MCF 10A (cell line): ENCODE results near the gene KLF13. TPM values are rescaled to one million over a fixed set of nuclear protein-coding genes. Genes with fewer than 3 reads are reported as not detected.

Source experiments
- BruUV-seq: library from RNA; stranded (reverse); fragments of 400-500 nt; replicated peaks from 2 replicates; lab custom pipeline; 2021; lab: Mats Ljungman, UMichigan
- CTCF ChIA-PET: fragments of 300-600 bp; sonication (Branson Sonifier 250); formaldehyde crosslinking; extraction: SDS; loops from one replicate; lab custom pipeline; 2021; ENCODE audit warnings: antibody characterized with exemption, inconsistent platforms; lab: Yijun Ruan, JAX
- POLR2A ChIA-PET: fragments of 300-600, 350-650 bp; sonication (Branson Sonifier 250); formaldehyde crosslinking; extraction: SDS; loops from one replicate; lab custom pipeline; 2020; ENCODE audit warnings: antibody characterized with exemption, inconsistent platforms; lab: Yijun Ruan, JAX
- DNase-seq: peaks from one replicate; pipeline ENCODE4 v3.0.0-alpha.2; 2018; ENCODE audit not compliant: unreplicated experiment
- H3K27ac Mint-ChIP-seq: one replicate; pipeline ENCODE4 v1.8.0; 2022; ENCODE audit warnings: mild to moderate bottlenecking, low read depth, mixed read lengths; ENCODE audit not compliant: unreplicated experiment
- H3K27me3 Mint-ChIP-seq: one replicate; pipeline ENCODE4 v1.8.0; 2022; ENCODE audit warnings: mixed read lengths; ENCODE audit not compliant: insufficient read depth, unreplicated experiment
- H3K36me3 Mint-ChIP-seq: one replicate; pipeline ENCODE4 v1.8.0; 2022; ENCODE audit warnings: mild to moderate bottlenecking, moderate library complexity, mixed read lengths; ENCODE audit not compliant: insufficient read depth, unreplicated experiment
- H3K4me1 Mint-ChIP-seq: one replicate; pipeline ENCODE4 v1.8.0; 2022; ENCODE audit warnings: mixed read lengths; ENCODE audit not compliant: insufficient read depth, unreplicated experiment
- H3K4me3 Mint-ChIP-seq: one replicate; pipeline ENCODE4 v1.8.0; 2022; ENCODE audit warnings: mild to moderate bottlenecking, moderate library complexity, mixed read lengths; ENCODE audit not compliant: unreplicated experiment
- H3K9me3 Mint-ChIP-seq: one replicate; pipeline ENCODE4 v1.8.0; 2022; ENCODE audit warnings: mixed read lengths; ENCODE audit not compliant: unreplicated experiment
- intact Hi-C: fragments of 100-400 bp; cut with micrococcal nuclease; formaldehyde crosslinking; loops from 2 replicates; pipeline ENCODE4 v1.14.1; 2022
- total RNA-seq: library from RNA; stranded (reverse); gene quantifications from 2 replicates; pipeline ENCODE4 v1.2.3, GENCODE V29; 2022
- TF ChIP-seq, protein P1 (sequence below): fragments of 200-600 bp; IDR thresholded peaks from one replicate; pipeline ENCODE4 v1.8.0; 2022; ENCODE audit warnings: antibody characterized with exemption, mild to moderate bottlenecking; ENCODE audit not compliant: unreplicated experiment

The KLF13 gene
- total RNA-seq, 1 experiment from 2014 or later = 83.1 TPM

GRCh38 chr15:31383139-31383538 is 56.5 kb downstream of the KLF13 start:
- CTCF ChIA-PET = interaction anchor here (1.4 kb wide), 2 partner anchors 17 to 105 kb away, joined by 7 to 8 read pairs; no protein-coding TSS in a partner anchor
- TF ChIP-seq, protein P1, sequence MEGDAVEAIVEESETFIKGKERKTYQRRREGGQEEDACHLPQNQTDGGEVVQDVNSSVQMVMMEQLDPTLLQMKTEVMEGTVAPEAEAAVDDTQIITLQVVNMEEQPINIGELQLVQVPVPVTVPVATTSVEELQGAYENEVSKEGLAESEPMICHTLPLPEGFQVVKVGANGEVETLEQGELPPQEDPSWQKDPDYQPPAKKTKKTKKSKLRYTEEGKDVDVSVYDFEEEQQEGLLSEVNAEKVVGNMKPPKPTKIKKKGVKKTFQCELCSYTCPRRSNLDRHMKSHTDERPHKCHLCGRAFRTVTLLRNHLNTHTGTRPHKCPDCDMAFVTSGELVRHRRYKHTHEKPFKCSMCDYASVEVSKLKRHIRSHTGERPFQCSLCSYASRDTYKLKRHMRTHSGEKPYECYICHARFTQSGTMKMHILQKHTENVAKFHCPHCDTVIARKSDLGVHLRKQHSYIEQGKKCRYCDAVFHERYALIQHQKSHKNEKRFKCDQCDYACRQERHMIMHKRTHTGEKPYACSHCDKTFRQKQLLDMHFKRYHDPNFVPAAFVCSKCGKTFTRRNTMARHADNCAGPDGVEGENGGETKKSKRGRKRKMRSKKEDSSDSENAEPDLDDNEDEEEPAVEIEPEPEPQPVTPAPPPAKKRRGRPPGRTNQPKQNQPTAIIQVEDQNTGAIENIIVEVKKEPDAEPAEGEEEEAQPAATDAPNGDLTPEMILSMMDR = no peak
- H3K36me3 Mint-ChIP-seq = peaks cover 51% of the 10 kb centered on the region
- intact Hi-C loops = no loop called here
- H3K27ac Mint-ChIP-seq = peak overlapping the region; percentile 35
- no TSS peak for BruUV-seq
- H3K9me3 Mint-ChIP-seq = no peaks in the 10 kb centered on the region
- no peak overlapping the region for H3K4me3 Mint-ChIP-seq
- H3K4me1 Mint-ChIP-seq = peaks cover 14% of the 10 kb centered on the region
- DNase-seq = no peak
- POLR2A ChIA-PET = interaction anchor here (0.7 to 2.7 kb wide), 7 partner anchors 9 to 168 kb away, joined by 3 to 9 read pairs (median 4); no protein-coding TSS in a partner anchor
- H3K27me3 Mint-ChIP-seq = no peaks in the 10 kb centered on the region

DNA sequence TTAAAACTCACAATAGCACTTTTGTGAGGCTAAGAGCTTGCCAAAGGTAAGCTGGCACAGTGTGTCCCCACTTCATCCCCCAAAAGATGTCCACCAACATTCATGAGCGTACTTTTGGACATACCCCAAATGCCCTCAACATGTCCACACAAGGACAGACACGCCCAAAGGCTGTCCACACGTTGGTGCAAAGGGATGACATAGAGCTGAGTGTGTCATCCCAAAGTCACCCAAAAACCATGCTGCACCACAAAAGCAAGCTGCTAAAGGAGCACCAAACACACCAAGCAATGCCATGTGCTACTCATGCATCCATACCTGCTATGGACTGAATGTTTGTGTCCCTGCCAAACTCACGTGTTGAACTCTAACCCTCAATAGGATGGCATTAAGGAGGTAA is 57.9 kb downstream of the KLF13 start:
- Mint-ChIP-seq H3K36me3 (peaks cover 37% of the 10 kb centered on the region), H3K4me1 (peaks cover 18% of the 10 kb centered on the region), H3K27ac (no peak overlapping the region), H3K27me3 (no peaks in the 10 kb centered on the region), H3K9me3 (peaks cover 3% of the 10 kb centered on the region), H3K4me3 (no peak overlapping the region)
- ChIA-PET POLR2A (interaction anchor here (1.2 to 2.7 kb wide), 4 partner anchors 8 to 18 kb away, joined by 3 to 9 read pairs (median 5); no protein-coding TSS in a partner anchor), CTCF (interaction anchor here (0.6 to 1.4 kb wide), 4 partner anchors 18 to 239 kb away, joined by 3 to 8 read pairs (median 6); no protein-coding TSS in a partner anchor)
- intact Hi-C loops = no loop called here
- no peak for DNase-seq
- no TSS peak for BruUV-seq
- TF ChIP-seq, protein P1 = no peak

- TF ChIP-seq, protein P1 = no peak
- no peaks in the 10 kb centered on the region for H3K27me3 Mint-ChIP-seq
- H3K4me3 Mint-ChIP-seq = no peak overlapping the region
- CTCF ChIA-PET = interaction anchor here (0.7 to 1.1 kb wide), 2 partner anchors 11 to 20 kb away, joined by 3 to 5 read pairs; no protein-coding TSS in a partner anchor
- no TSS peak for BruUV-seq
- DNase-seq = no peak
- POLR2A ChIA-PET = interaction anchor here (0.7 kb wide), 1 partner anchor 13 kb away, joined by 3 read pairs; no protein-coding TSS in a partner anchor
- no peak overlapping the region for H3K27ac Mint-ChIP-seq
- peaks cover 20% of the 10 kb centered on the region for H3K4me1 Mint-ChIP-seq
- H3K36me3 Mint-ChIP-seq = peaks cover 25% of the 10 kb centered on the region
- intact Hi-C loops = no loop called here
- peaks cover 6% of the 10 kb centered on the region for H3K9me3 Mint-ChIP-seq
Measured at GRCh38 chr15:31385736-31386135, 59.1 kb downstream of the KLF13 start.

DNA sequence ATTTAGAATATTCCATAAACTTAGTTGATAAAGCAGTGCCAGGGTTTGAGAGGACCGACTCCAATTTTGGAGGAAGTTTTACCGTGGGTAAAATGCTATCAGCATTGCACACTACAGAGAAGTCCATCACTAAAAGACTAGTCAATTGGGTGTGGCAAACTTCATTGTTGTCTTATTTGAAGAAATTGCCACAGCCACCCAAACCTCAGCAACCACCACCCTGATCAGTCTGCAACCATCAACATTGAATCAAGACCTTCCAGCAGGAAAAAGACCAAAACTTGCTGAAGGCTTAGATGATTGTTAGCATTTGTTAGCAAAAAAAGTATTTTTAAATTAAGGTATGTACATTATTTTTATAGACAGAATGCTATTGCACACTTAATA is 60.5 kb downstream of the KLF13 start:
- no peaks in the 10 kb centered on the region for H3K27me3 Mint-ChIP-seq
- H3K4me1 Mint-ChIP-seq = peaks cover 20% of the 10 kb centered on the region
- CTCF ChIA-PET = interaction anchor here (1.1 kb wide), 1 partner anchor 103 kb away, joined by 3 read pairs; no protein-coding TSS in a partner anchor
- no peak for DNase-seq
- POLR2A ChIA-PET = interaction anchor here (0.7 to 1.3 kb wide), 2 partner anchors 10 to 58 kb away, joined by 3 read pairs; no protein-coding TSS in a partner anchor
- intact Hi-C loops = no loop called here
- H3K9me3 Mint-ChIP-seq = peaks cover 6% of the 10 kb centered on the region
- TF ChIP-seq, protein P1 = no peak
- no peak overlapping the region for H3K4me3 Mint-ChIP-seq
- no TSS peak for BruUV-seq
- peaks cover 11% of the 10 kb centered on the region for H3K36me3 Mint-ChIP-seq
- H3K27ac Mint-ChIP-seq = no peak overlapping the region
